SK-N-SH (cell line): ENCODE results near the gene TEX54. TPM values are rescaled to one million over a fixed set of nuclear protein-coding genes. Genes with fewer than 3 reads are reported as not detected.

Source experiments
- CTCF ChIA-PET: fragments of 300-600, 350-600 bp; formaldehyde crosslinking; extraction: SDS; loops from one replicate; lab custom pipeline; 2021; lab: Yijun Ruan, JAX
- POLR2A ChIA-PET: fragments of 350-600 bp; sonication (Branson Sonifier 250); formaldehyde crosslinking; extraction: SDS; loops from one replicate; lab custom pipeline; 2020; ENCODE audit warnings: antibody characterized with exemption, inconsistent platforms; lab: Yijun Ruan, JAX
- DNase-seq: peaks from one replicate; pipeline ENCODE4 v3.0.0; 2012
- H2AFZ ChIP-seq: fragments of 200-600 bp; sonication (generic); 2 replicates; pipeline ENCODE4 v1.8.1; 2016; ENCODE audit warnings: antibody characterized with exemption, mild to moderate bottlenecking, low read depth
- H3F3A ChIP-seq: fragments of 200-600 bp; sonication (generic); replicated peaks from 2 replicates; pipeline ENCODE3; 2016; ENCODE audit warnings: antibody characterized with exemption, mild to moderate bottlenecking; ENCODE audit not compliant: insufficient read depth
- H3K27ac ChIP-seq, 2 experiments: fragments of 200-500 bp in 1 of 2; fragments of 200-600 bp in 1 of 2; sonication (Bioruptor generic) in 1 of 2; sonication (generic), shearing (Covaris generic) in 1 of 2; 2 replicates each; pipeline versions ENCODE4 v1.5.1 to v1.6.1; 2014 to 2016; ENCODE audit warnings: low read depth in 2 of 2, inconsistent platforms in 1 of 2, low read length in 1 of 2, mild to moderate bottlenecking in 1 of 2, mixed read lengths in 1 of 2
- H3K27me3 ChIP-seq: fragments of 200-600 bp; sonication (generic), shearing (Covaris generic); 2 replicates; pipeline ENCODE4 v1.6.1; 2016; ENCODE audit warnings: mixed run types; ENCODE audit not compliant: insufficient read depth
- H3K36me3 ChIP-seq, 2 experiments: fragments of 200-500 bp in 1 of 2; fragments of 200-600 bp in 1 of 2; sonication (Bioruptor generic) in 1 of 2; sonication (generic) in 1 of 2; replicated peaks in 1 of 2; 2 replicates each; pipeline versions ENCODE3 to v1.5.1; 2014 to 2016; ENCODE audit warnings: low read length in 1 of 2, mild to moderate bottlenecking in 1 of 2; ENCODE audit not compliant: insufficient read depth in 2 of 2, control insufficient read depth in 1 of 2
- H3K4me1 ChIP-seq, 2 experiments: fragments of 200-500 bp in 1 of 2; fragments of 200-600 bp in 1 of 2; sonication (Bioruptor generic) in 1 of 2; sonication (generic), shearing (Covaris generic) in 1 of 2; 2 replicates each; pipeline versions ENCODE4 v1.5.1 to v1.6.1; 2014 to 2016; ENCODE audit warnings: low read depth in 1 of 2, low read length in 1 of 2, mixed run types in 1 of 2; ENCODE audit not compliant: insufficient read depth in 2 of 2, control insufficient read depth in 1 of 2
- H3K4me2 ChIP-seq: fragments of 200-600 bp; sonication (generic), shearing (Covaris generic); 2 replicates; pipeline ENCODE4 v1.6.1; 2017; ENCODE audit warnings: mixed run types
- H3K4me3 ChIP-seq, 2 experiments: fragments of 200-500 bp in 1 of 2; fragments of 200-600 bp in 1 of 2; sonication (Bioruptor generic) in 1 of 2; sonication (generic), shearing (Covaris generic) in 1 of 2; 2 replicates each; pipeline versions ENCODE4 v1.5.1 to v1.8.1; 2014 to 2016; ENCODE audit warnings: low read depth in 2 of 2, inconsistent platforms in 1 of 2, low read length in 1 of 2, mild to moderate bottlenecking in 1 of 2, mixed read lengths in 1 of 2, moderate library complexity in 1 of 2
- H3K79me2 ChIP-seq: fragments of 200-600 bp; sonication (generic); 2 replicates; pipeline ENCODE4 v1.8.1; 2017; ENCODE audit warnings: mild to moderate bottlenecking; ENCODE audit not compliant: insufficient read depth
- H3K9ac ChIP-seq: fragments of 200-600 bp; sonication (generic); 2 replicates; pipeline ENCODE4 v1.6.1; 2017; ENCODE audit warnings: mixed run types
- H3K9me2 ChIP-seq: fragments of 200-600 bp; sonication (generic); 2 replicates; pipeline ENCODE4 v1.6.1; 2017; ENCODE audit warnings: mixed run types
- H3K9me3 ChIP-seq: fragments of 200-600 bp; sonication (generic); 2 replicates; pipeline ENCODE4 v1.6.1; 2017; ENCODE audit warnings: mixed run types, mild to moderate bottlenecking, moderate library complexity
- H4K20me1 ChIP-seq: fragments of 200-600 bp; sonication (generic); 2 replicates; pipeline ENCODE4 v1.6.1; 2017; ENCODE audit warnings: mild to moderate bottlenecking, mixed run types; ENCODE audit not compliant: insufficient read depth
- CHD2 ChIP-seq: fragments of 150-350 bp; IDR thresholded peaks from 2 replicates; pipeline ENCODE4 v1.6.1; 2018; ENCODE audit warnings: low read length; ENCODE audit not compliant: partially characterized antibody
- CTCF ChIP-seq: fragments of 200-600 bp; sonication (generic); IDR thresholded peaks from 2 replicates; pipeline ENCODE4 v1.6.1; 2017; ENCODE audit warnings: antibody characterized with exemption, mild to moderate bottlenecking, moderate library complexity
- EP300 ChIP-seq, 2 experiments: IDR thresholded peaks; 2 replicates each; pipeline versions ENCODE4 v1.4.0 to v1.6.1; 2012; ENCODE audit warnings: borderline replicate concordance in 1 of 2, low read depth in 1 of 2, low read length in 1 of 2
- EZH2phosphoT487 ChIP-seq: fragments of 200-600 bp; sonication (generic); IDR thresholded peaks from 2 replicates; pipeline ENCODE4 v1.6.1; 2017; ENCODE audit warnings: low read depth, mixed run types, mild to moderate bottlenecking, antibody characterized with exemption, moderate library complexity, borderline replicate concordance
- FOSL2 ChIP-seq: IDR thresholded peaks from 2 replicates; pipeline ENCODE4 v1.4.0; 2012; ENCODE audit warnings: low read depth, mild to moderate bottlenecking, moderate library complexity, borderline replicate concordance
- FOXJ3 ChIP-seq: sonication (generic); formaldehyde crosslinking; IDR thresholded peaks from 2 replicates; pipeline ENCODE4 v1.5.1; 2020; ENCODE audit warnings: mild to moderate bottlenecking, missing genetic modification reagents
- GABPA ChIP-seq: IDR thresholded peaks from 2 replicates; pipeline ENCODE4 v1.4.0; 2012; ENCODE audit warnings: low read depth, mild to moderate bottlenecking
- GATA2 ChIP-seq: sonication (generic); formaldehyde crosslinking; IDR thresholded peaks from 2 replicates; pipeline ENCODE4 v1.5.0; 2020; ENCODE audit warnings: mild to moderate bottlenecking, missing genetic modification reagents
- IRF3 ChIP-seq: fragments of 150-350 bp; IDR thresholded peaks from 2 replicates; pipeline ENCODE4 v1.6.1; 2016; ENCODE audit warnings: mild to moderate bottlenecking, low read depth, low read length
- MAX ChIP-seq: IDR thresholded peaks from 2 replicates; pipeline ENCODE4 v1.4.0; 2012; ENCODE audit warnings: low read depth
- MEF2A ChIP-seq: IDR thresholded peaks from 2 replicates; pipeline ENCODE4 v1.4.0; 2012; ENCODE audit warnings: low read depth, borderline replicate concordance
- PBX3 ChIP-seq: IDR thresholded peaks from 2 replicates; pipeline ENCODE4; 2012
- RAD21 ChIP-seq: IDR thresholded peaks from 2 replicates; pipeline ENCODE4 v1.6.1; 2012; ENCODE audit warnings: mild to moderate bottlenecking, low read length
- RCOR1 ChIP-seq: fragments of 150-350 bp; IDR thresholded peaks from 2 replicates; pipeline ENCODE4 v1.6.1; 2017; ENCODE audit warnings: antibody characterized with exemption, low read length
- RFX5 ChIP-seq: IDR thresholded peaks from 2 replicates; pipeline ENCODE4 v1.6.1; 2012; ENCODE audit warnings: mild to moderate bottlenecking, improper control_type of control experiment, low read length
- SIN3A ChIP-seq: IDR thresholded peaks from 2 replicates; pipeline ENCODE4 v1.6.1; 2012; ENCODE audit warnings: low read depth, mild to moderate bottlenecking, low read length, moderate library complexity, borderline replicate concordance
- TEAD4 ChIP-seq: IDR thresholded peaks from 2 replicates; pipeline ENCODE4 v1.4.0; 2012; ENCODE audit warnings: mild to moderate bottlenecking, borderline replicate concordance; ENCODE audit not compliant: insufficient read depth
- ZBTB33 ChIP-seq: IDR thresholded peaks from 2 replicates; pipeline ENCODE4 v1.4.0; 2012; ENCODE audit warnings: low read depth, borderline replicate concordance
- WGBS: methylation state at CpG from one replicate; pipeline ENCODE4 v1.1.6; 2017; ENCODE audit warnings: low lambda C conversion rate; 5-methylcytosine and 5-hydroxymethylcytosine counted together
- polyA plus RNA-seq, 3 experiments: library from polyadenylated mRNA; depleted of rRNA; stranded (reverse); fragments of >200 nt; gene quantifications; 2 replicates each; pipeline ENCODE4 v1.2.3, GENCODE V29; 2012

The TEX54 gene
- polyA plus RNA-seq, 1 of the 3 experiments (the other 2 are of a cell fraction), result not detected

- peaks cover 8 to 13% of the 10 kb centered on the region in 2 experiments for H3K4me1 ChIP-seq
- no peaks in the 10 kb centered on the region for H3K27me3 ChIP-seq
- POLR2A ChIA-PET, result no interaction called here
- no peak for TF ChIP-seq MAX
- TF ChIP-seq FOSL2, result no peak
- TF ChIP-seq EP300 (IDR thresholded peaks at IDR 0.05; ENCODE audit: borderline replicate concordance in 1 of 2, low read depth in 1 of 2, low read length in 1 of 2), result no peak
- TF ChIP-seq CTCF, result no peak
- no peak for TF ChIP-seq CHD2
- no peak for TF ChIP-seq RCOR1
- no peak for TF ChIP-seq ZBTB33
- TF ChIP-seq RAD21, result no peak
- no peak for TF ChIP-seq GATA2 (CRISPR knock-in tag)
- no peak for TF ChIP-seq MEF2A
- TF ChIP-seq EZH2phosphoT487, result no peak
- H3K9me3 ChIP-seq, result no peaks in the 10 kb centered on the region
- no peak for DNase-seq
- CTCF ChIA-PET, result no interaction called here
- H3F3A ChIP-seq, result peaks cover 26% of the 10 kb centered on the region
- 100% methylated on average over 2 of the region's 10 CpGs for WGBS
- no peak overlapping the region for H3K4me3 ChIP-seq
- H3K9me2 ChIP-seq, result no peaks in the 10 kb centered on the region
- H4K20me1 ChIP-seq, result peaks cover 12% of the 10 kb centered on the region; the same call in 1 of the 2 replicates
- H3K9ac ChIP-seq, result no peak overlapping the region
- no peak overlapping the region for H3K27ac ChIP-seq
- H3K79me2 ChIP-seq, result peaks cover 34% of the 10 kb centered on the region
- H2AFZ ChIP-seq, result no peak overlapping the region
- no peak overlapping the region for H3K4me2 ChIP-seq
- peaks cover 75 to 87% of the 10 kb centered on the region in 2 experiments for H3K36me3 ChIP-seq
Observed at GRCh38 chr11:62799486-62799885, 33.2 kb downstream of the TEX54 start.

GRCh38 chr11:62796281-62796680, 36.4 kb downstream of the TEX54 start:
- H3K36me3 ChIP-seq, result peaks cover 74 to 86% of the 10 kb centered on the region in 2 experiments
- H3K9me3 ChIP-seq, result no peaks in the 10 kb centered on the region
- H3K4me1 ChIP-seq, result peaks cover 5 to 6% of the 10 kb centered on the region in 2 experiments; a peak in 3 of 4 replicates
- no peak overlapping the region for H3K4me2 ChIP-seq
- no peak overlapping the region for H3K27ac ChIP-seq
- ChIA-PET CTCF (interaction anchor here (0.9 to 4.4 kb wide), 3 partner anchors 10 to 85 kb away, joined by 3 to 25 read pairs (median 4); partner anchors contain the start of genes SLC3A2 and TMEM179B), POLR2A (interaction anchor here (0.8 to 0.9 kb wide), 2 partner anchors 10 kb away, joined by 3 to 4 read pairs; partner anchors contain the start of gene NXF1)
- TF ChIP-seq RFX5, result no peak
- TF ChIP-seq IRF3, result no peak
- TF ChIP-seq SIN3A, result no peak
- no peak for TF ChIP-seq GABPA
- TF ChIP-seq FOXJ3 (CRISPR knock-in tag), result no peak
- TF ChIP-seq TEAD4, result no peak
- TF ChIP-seq PBX3, result no peak
- no peaks in the 10 kb centered on the region for H4K20me1 ChIP-seq
- H3F3A ChIP-seq, result peaks cover 45% of the 10 kb centered on the region
- H3K79me2 ChIP-seq, result peaks cover 11% of the 10 kb centered on the region
- no peaks in the 10 kb centered on the region for H3K9me2 ChIP-seq
- no peak overlapping the region for H2AFZ ChIP-seq
- WGBS, result 87% methylated on average over 7 of the region's 7 CpGs
- no peak overlapping the region for H3K4me3 ChIP-seq
- no peaks in the 10 kb centered on the region for H3K27me3 ChIP-seq
- H3K9ac ChIP-seq, result no peak overlapping the region
- DNase-seq, result no peak
